EL (cell line): ENCODE data around the gene ENOSF1.
"Not testable (repeated sequence)": the region's sequence is repeated elsewhere in the genome, so short reads cannot be mapped to it uniquely, and the experiment has no call there.

Experiments
- DNase-seq: peaks from one replicate; pipeline ENCODE4 v3.0.0-alpha.2; 2016

The ENOSF1 gene, protein sequence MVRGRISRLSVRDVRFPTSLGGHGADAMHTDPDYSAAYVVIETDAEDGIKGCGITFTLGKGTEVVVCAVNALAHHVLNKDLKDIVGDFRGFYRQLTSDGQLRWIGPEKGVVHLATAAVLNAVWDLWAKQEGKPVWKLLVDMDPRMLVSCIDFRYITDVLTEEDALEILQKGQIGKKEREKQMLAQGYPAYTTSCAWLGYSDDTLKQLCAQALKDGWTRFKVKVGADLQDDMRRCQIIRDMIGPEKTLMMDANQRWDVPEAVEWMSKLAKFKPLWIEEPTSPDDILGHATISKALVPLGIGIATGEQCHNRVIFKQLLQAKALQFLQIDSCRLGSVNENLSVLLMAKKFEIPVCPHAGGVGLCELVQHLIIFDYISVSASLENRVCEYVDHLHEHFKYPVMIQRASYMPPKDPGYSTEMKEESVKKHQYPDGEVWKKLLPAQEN

DNA sequence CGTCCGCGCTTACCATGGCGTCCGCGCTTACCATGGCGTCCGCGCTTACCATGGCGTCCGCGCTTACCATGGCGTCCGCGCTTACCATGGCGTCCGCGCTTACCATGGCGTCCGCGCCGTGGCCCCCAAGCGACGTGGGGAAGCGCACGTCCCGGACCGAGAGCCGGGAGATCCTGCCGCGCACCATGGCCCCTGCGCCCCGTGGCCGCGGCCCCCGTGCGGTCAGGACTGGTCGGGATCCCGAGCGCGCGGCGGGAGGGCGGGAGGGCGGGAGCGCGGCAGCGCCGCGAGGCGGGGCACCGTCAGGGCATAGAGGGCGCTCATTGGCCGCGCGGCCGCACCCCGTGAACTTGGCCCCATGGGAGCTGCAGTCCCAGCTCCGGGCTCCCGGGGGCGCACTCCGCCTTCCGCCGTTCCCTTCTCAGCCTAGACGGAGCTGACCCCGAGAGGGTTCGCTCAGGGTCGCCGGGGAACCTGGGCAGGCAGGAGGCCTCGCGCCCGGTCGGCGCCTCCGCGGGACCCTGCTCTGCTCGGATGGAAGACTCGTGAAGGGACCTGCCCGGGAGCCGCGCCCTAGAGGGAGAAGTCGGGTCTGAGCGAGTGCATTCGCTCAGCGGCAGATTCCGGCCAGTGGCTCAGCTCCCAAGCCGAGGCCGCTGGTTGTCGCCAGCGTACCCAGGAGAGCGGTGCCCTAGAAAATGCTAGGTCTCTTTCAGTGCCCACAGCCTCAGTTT, at the start of gene ENOSF1:
ENOSF1 (minus strand) TSS at position 230 of the 734 bp plus-strand sequence; CDS start at position 187, 43 bp downstream.
- DNase-seq: peak; percentile 85

DNA sequence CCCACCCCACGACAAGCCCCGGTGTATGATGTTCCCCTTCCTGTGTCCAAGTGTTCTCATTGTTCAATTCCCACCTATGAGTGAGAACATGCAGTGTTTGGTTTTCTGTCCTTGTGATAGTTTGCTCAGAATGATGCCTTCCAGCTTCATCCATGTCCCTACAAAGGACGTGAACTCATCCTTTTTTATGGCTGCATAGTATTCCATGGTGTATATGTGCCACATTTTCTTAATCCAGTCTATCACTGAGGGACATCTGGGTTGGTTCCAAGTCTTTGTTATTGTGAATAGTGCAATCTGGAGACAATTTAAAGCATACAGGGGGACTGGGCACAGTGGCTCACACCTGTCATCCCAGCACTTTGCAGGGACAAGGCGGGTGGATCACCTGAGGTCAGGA, 47.4 kb upstream of the ENOSF1 start:
- not testable (repeated sequence) for DNase-seq

DNA sequence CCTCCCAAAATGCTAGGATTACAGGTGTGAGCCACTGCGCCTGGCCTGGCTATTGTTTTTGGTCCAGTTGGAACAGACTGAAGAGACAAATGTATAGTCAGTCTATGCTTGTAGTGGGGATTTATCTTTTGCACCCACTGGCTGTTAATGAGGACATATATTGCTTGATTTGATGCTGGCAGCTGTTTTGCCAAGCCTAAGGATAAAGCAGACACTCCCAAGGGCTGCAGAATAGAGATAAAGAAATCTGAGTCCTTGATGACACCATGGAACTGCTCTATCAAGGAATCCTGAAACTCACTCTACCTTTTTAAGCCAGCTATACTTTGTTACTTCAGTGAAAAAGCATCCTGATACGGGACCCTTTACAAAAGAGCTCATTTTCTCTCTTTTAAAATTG, 43.1 kb upstream of the ENOSF1 start:
- DNase-seq: no peak

DNA sequence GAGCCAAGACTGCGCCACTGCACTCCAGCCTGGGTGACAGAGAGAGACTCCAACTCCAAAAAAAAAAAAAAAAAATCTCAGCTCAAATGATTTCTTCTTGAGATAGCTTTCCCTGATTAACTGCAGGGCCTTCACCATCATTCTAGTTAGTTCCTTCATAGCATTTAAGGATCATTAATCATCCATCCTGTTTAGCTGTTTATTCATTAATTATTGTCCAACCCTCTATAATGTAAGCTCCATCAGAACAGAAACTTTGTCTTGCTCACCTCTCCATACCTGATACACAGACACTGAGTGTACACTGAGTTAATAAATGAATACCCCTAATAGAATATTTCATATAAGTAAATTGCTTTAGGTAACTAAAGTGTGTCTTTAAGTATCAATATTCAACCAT, 42.2 kb upstream of the ENOSF1 start:
- no peak for DNase-seq

DNA sequence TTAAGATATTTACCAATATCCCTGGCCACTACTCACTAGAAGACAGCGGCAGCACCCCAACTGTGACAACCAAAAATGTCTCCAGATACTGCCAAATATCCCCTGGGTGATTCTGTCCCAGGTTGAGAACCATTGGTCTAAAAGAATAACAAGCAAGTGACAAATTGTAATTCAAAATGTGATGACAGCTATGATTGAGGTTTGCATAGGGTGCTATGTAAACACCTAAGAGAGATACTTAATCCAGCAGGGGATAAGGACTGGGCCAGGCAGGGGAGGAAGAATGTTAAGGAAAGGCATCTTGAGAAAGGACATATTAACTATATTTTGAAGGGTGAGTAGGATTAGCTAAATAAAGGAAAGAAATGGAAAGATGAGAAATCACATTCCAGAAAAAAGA, 38.0 kb upstream of the ENOSF1 start:
- no peak for DNase-seq

DNA sequence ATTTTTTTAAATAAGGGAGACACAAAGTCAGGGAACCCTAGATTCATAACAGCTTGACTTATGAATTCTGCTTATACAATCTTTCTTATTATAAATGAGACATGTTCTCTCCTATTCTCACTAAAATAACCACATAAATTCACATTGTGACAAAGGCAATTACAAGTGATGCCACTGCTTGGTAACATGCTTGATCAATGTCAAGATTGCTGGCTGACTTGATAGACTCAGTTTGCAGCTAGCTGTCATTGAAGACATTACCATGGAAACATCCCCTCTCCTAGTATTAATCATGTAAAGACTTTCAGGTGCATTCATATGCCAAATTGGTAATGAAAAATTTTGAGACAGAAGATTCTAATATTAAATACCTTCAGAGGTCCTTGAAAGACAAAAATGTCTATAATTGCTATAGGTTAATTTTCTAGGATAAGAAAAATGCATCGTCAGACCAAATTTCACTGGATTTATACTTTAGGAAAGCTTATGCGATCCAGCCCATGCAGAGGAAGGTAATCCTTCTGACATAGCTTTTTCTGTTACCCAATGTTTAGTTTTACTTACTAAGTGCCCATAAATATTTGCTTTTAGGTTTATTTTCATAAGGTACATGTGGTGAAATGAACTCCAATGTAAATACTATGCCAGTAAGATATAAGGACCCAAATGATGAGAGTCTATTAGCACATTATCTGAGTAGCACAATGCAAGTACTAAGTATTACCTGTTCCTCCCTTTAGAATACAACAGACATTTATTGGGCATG, 32.6 kb upstream of the ENOSF1 start:
- DNase-seq: no peak

DNA sequence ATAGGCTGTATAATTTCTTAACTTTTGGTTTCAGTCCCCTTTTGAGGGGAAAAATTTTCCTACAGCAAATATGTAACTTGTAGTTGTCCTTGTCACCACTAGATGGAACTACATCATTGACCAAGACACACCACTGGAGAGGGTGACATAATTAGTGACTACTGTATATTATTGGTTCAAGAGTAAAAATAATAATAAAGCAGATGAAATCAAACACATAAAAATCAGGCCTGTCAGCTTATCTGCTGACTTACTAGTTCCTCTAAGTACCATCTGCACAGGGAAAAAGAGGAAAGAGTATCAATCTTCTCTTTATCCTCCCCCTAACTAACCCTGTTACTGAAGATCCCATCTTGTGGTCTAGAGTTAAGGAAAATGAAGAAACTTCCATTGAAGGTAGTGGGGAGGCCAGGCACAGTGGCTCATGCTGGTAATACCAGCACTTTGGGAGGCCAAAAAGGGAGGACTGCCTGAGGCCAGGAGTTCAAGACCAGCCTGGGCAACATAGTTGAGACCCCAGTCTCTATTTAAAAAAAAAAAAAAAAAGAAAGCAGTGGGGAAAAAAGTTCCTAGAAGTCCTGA, 29.6 kb upstream of the ENOSF1 start:
- peak; percentile 34 for DNase-seq

DNA sequence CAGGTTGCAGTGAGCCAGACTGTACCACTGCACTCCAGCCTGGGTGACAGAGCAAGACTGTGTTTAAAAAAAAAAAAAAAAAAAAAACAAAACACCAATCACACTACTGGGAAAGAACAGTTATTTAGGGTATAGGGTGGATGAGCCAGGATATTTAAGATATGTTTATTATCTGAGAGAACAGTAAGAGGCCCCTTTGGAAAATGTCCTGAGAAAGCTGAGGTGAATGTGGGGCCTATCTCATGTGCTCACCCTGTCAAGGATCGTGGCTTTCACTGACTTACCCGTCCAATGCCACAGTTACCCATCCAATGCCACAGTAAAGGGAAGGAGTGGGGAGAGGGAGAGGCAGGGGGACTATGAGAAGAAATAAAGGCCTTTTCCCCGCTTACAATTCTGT, 19.9 kb upstream of the ENOSF1 start:
- DNase-seq: no peak

DNA sequence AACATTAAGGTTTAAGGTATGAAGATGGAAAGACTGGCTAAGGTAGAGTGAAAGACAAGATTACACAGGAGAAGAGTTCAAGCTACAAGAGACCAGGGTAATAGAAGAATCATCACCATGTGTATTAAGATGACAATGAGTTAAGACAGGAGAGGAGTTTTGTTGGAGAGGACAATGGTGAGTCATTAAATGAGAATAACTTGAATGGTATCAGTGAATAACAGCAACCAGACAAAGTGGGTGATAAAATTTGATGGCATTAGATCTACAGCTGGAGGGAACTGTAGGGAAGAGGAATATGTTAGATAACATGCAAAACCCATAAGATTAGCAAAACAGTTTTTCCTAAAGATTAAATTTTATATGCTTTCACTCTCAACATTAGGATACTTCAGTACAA, 18.8 kb upstream of the ENOSF1 start:
- DNase-seq: no peak

DNA sequence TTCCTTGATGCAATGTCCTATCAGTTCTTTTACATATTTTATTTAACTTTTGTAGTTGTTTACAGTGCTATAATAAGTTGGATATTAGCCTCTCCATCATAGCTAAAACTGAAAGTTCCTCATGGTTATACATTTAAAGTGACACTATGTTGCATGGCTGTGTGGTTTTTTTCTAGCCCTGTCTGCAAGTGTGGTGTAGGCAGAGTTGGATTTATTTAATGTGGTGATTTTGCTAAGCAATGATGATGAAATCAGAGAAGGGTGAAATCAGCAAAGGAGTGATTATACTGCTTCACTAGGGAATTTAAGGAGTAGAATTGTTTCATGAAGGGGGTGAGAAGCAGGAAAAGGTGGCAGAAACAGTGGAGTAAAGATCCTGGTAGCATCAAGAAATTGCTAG, 18.3 kb upstream of the ENOSF1 start:
- DNase-seq: no peak

DNA sequence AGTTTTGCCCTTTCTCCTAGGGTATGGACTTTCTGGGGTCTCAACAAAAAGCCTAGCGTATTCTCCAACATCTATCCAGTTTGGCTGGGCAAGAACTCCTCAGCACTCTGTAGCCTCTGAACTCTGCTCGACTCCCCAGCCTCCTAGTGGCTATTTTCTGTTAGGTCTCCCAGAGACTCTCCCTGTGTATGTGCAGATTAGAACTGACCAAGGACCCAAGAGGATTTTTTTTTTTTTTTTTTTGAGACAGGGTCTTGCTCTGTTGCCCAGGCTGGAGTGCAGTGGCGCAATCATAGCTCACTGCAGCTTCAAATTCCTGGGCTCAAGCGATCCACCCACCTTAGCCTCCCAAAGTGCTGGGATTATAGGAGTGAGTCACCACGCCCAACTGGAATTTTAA, 17.7 kb upstream of the ENOSF1 start:
- not testable (repeated sequence) for DNase-seq

DNA sequence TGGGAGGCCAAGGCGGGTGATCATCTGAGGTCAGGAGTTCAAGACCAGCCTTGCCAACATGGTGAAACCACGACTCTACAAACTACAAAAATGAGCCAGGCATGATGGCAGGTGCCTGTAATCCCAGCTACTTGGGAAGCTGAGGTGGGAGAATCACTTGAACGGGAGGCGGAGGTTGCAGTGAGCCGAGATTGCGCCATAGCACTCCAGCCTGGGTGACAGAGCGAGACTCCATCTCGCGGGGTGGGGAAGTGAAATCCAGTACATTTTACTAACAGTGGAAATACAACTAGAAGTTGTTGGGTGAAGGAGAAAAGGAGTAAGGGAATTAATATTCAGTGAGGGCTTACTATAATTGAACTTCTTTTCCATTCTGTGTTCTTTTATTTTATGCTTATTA, 13.2 kb upstream of the ENOSF1 start:
- DNase-seq: no peak

DNA sequence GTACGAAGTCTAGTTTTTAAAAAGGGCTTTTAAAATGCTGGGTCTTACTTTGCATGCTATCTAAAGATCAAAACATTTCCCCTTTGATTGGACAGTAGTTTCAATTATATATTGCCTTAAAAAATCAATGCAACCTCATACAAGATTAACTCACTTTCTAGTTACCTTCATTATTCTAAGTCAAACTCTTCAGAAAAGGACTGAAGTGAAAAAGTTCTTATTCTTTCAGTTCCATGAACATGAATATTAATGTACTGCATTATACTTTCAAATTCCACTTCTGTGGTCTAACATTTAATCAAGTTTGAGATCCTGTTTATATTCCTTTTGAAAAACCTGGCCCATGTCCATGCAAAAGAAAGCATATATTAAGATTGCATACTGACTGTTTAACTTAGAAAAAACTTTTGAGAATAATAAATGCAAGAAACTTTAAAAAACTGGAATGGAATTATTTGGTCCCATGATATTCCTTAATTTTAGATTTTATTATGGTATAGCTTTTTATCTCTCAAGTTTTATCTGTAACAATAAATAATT, 11.2 kb upstream of the ENOSF1 start:
- no peak for DNase-seq

DNA sequence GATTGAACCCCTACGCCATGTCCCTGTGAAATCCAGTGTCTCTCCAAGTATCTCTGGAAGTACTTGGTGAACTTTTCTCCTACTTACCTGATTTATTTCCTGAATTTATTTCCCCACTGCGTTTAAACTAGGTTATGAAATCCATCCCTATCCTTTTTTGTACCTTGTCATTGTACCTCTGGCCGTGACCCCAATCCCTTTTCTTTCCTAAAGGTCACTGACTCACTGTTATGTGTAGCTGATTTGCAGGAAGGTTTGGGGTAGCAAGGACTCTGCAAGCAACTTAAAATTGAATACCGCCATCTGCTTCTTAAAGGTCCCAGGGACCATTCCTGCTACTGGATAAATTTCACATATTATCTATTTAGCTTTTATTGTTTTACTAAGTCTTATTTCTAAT, 4.6 kb upstream of the ENOSF1 start:
- DNase-seq: no peak

DNA sequence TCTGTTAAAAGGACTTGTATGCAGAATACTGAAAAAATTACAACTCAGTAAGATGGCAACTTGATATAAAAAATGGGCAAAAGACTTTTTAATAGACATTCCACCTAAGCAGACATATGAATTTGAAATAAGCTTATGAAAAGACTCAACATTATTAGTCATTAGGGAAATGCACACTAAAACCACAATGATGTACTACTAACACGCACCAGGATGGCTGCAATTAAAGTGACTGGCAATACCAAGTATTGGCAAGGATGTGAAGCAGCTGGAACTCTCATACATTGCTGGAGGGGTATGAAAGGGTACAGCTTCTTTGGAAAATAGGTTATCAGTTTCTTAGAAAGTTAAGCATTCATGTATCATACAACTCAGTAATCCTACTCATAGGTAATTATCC, 3.2 kb upstream of the ENOSF1 start:
- peak; percentile 74 for DNase-seq

DNA sequence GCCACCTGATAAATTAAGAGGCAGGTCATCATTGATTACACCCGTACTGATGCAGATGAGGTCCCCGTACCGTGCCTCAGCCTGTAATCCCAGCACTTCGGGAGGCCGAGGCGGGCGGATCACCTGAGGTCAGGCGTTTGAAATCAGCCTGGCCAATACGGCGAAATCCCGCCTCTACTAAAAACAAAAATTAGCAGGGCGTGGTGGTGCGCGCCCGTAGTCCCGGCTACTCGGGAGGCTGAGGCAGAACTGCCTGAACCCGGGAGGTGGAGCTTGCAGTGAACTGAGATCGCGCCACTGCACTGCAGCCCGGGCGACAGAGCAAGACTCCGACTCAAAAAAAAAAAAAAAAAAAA, 683 bp upstream of the ENOSF1 start:
- no peak for DNase-seq

DNA sequence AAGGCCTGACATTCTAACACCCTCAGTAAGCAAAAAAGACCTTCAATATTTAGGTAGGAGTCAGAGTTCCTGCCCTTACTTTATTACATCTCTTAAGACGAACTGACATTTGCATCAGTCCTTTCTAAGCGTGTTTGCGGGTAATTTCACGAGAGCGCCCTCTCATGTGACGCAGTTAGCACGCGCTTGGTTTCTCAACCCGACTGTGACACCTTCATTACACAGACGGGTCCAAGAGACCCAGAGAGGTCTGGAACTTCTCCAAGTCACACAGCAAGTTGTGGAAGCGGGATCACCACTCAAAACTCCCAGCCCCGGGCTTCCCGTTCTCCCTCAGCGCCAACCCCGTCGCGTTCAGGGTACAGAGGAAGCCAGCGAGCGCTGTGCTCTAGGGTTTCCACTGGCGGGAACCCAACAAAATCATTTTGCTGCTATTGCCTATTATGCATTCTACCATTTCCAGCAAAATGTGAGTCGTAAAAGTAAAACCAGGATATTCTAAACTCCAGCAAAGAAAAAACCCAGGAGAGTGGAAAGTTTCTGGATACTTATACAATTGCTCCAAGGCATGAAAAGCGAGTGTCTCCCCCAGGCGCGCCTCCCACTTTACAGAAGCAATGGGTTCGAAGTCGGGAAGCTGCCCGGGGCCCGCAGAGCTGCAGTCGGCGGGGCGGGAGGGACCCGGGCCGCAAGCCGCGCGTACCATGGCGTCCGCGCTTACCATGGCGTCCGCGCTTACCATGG, 601 bp downstream of the ENOSF1 start:
- peak; percentile 79 for DNase-seq

DNA sequence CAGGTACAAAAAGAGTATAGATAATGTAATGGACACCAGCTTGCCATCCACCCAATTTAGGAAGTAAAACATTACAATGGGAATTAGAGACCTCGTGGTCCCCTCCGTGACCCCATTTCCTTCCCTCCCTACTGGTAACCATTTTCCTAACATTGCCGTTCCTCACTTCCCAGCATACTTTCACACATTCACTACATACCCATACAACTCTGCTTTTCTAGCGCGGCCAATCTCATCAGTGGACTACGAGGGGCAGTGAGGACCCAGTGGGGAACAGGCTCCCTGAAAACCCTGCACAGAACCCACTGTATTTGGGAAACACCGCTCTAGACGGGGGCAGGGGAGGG, 1.1 kb downstream of the ENOSF1 start:
- no peak for DNase-seq

DNA sequence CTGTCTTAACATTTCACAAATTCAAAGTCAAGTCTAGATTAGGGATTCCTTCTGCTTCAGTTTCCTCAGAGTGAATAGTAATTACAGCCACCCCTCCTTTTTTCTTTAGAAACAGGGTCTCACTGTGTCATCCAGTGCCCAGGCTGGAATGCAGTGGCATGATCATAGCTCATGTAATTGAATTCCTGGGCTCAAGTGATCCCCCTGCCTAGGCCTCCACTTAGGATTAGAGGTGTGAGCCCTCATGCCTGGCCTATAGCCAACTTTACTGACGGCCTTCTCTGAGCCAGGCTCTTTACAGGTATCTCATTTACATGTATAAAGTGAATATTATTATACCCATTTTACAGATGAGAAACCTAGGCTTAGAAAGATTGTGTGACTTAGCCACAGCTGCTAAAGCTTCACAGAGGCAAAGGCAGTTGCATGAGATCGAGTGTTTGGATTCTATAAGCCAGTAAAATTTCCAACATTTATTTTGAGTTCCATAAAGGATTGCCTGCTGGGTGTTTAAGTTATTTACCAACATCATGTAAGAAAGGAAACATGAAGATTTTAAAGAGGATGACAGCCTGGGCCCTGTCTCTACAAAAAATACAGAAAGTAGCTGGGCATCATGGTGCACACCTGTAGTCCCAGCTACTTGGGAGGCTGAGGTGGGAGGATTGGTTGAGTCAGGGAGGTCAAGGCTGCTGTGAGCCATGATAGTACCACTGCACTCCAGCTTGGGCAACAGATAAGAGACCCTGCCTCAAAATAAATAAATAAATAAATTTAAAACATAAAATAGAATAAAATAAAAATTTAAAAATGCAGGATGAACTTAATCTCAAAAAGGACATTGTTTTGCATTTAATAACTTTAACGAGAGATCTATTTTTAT, 1.8 kb downstream of the ENOSF1 start:
- no peak for DNase-seq

DNA sequence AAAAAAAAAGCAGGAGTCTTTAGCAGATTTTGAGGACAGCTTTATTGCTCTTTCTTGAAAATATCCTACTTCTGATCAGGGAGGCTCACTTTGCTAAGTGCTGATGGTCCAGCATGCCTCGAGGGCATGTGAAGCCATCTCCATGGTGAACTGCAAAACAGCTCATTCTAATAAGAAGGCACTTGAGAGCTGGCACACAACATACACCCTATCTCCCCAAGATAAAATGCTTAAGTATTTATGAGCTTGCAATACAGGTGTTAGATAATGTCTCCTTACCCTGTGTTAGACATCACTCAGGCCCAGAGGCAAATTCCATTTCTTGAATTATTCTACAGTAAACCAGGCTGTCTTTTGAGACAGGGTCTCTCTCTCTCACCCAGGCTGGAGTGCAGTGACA, 2.7 kb downstream of the ENOSF1 start:
- DNase-seq: peak; percentile 20

DNA sequence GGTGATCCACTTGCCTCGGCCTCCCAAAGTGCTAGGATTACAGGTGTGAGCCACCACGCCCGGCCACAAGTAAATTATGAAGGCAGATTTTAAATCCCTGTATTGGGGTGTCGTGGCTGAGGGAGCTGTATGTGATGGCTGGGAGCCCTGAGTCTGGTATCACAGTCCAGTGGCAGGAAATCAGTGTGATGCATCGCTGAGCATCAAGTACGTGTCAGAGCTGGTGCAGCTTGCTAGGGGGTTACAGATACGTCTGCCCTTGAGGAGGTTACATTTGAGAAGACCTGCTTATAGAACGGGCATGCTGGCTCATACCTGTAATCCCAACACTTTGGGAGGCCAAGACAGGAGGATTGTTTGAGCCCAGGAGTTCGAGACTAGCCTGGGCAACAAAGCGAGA, 4.3 kb downstream of the ENOSF1 start:
- DNase-seq: no peak
